SJCRH30 (cell line): Measurements from ENCODE around the gene TRIML2. TPM values are rescaled to one million over a fixed set of nuclear protein-coding genes. Genes with fewer than 3 reads are reported as not detected.
"Not testable (repeated sequence)": the region's sequence is repeated elsewhere in the genome, so short reads cannot be mapped to it uniquely, and the experiment has no call there.

Source experiments
- DNase-seq, 2 experiments: peaks; one replicate each; pipeline ENCODE4 v3.0.0-alpha.2; 2015 to 2020
- H3K27ac ChIP-seq: fragments of 250-450 bp; sonication (Bioruptor Pico); 2 replicates; pipeline ENCODE4 v1.5.1; 2020; ENCODE audit warnings: mild to moderate bottlenecking, moderate library complexity
- H3K27me3 ChIP-seq: fragments of 250-450 bp; sonication (Bioruptor Pico); 2 replicates; pipeline ENCODE4 v1.5.1; 2020; ENCODE audit warnings: mild to moderate bottlenecking, moderate library complexity
- H3K36me3 ChIP-seq: fragments of 250-450 bp; sonication (Bioruptor Pico); 2 replicates; pipeline ENCODE4 v1.5.1; 2020; ENCODE audit warnings: mild to moderate bottlenecking, moderate library complexity
- H3K4me1 ChIP-seq: fragments of 250-450 bp; sonication (Bioruptor Pico); 2 replicates; pipeline ENCODE4 v1.5.1; 2020; ENCODE audit warnings: mild to moderate bottlenecking, moderate library complexity
- H3K4me3 ChIP-seq: fragments of 250-450 bp; sonication (Bioruptor Pico); 2 replicates; pipeline ENCODE4 v1.5.1; 2020; ENCODE audit warnings: mild to moderate bottlenecking, moderate library complexity
- H3K9me3 ChIP-seq: fragments of 250-450 bp; sonication (Bioruptor Pico); replicated peaks from 2 replicates; pipeline ENCODE4 v1.5.1; 2020; ENCODE audit warnings: mild to moderate bottlenecking, moderate library complexity
- total RNA-seq: library from RNA; depleted of rRNA; stranded (reverse); fragments of >200 nt; shearing (Covaris generic); gene quantifications from 2 replicates; pipeline ENCODE4 v1.2.3, GENCODE V29; 2014; rRNA removed

Gene TRIML2
- total RNA-seq, 1 experiment from 2014 or later, result not detected

- H3K4me3 ChIP-seq, H3K36me3 ChIP-seq, H3K4me1 ChIP-seq, H3K27me3 ChIP-seq, H3K27ac ChIP-seq, H3K9me3 ChIP-seq, DNase-seq: not testable (repeated sequence)
Observed at GRCh38 chr4:188045461-188045860, 63.9 kb downstream of the TRIML2 start.

- Histone ChIP-seq H3K27ac (no peak overlapping the region), H3K4me1 (no peaks in the 10 kb centered on the region), H3K4me3 (no peak overlapping the region), H3K9me3 (no peaks in the 10 kb centered on the region), H3K36me3 (no peaks in the 10 kb centered on the region), H3K27me3 (no peaks in the 10 kb centered on the region)
- DNase-seq, result no peak
Observed at GRCh38 chr4:188043154-188043553, 66.2 kb downstream of the TRIML2 start.

GRCh38 chr4:188042191-188042590 is 67.2 kb downstream of the TRIML2 start:
- no peaks in the 10 kb centered on the region for H3K27me3 ChIP-seq
- no peaks in the 10 kb centered on the region for H3K36me3 ChIP-seq
- no peak overlapping the region for H3K4me3 ChIP-seq
- no peak for DNase-seq
- H3K4me1 ChIP-seq, result no peaks in the 10 kb centered on the region
- no peak overlapping the region for H3K27ac ChIP-seq
- no peaks in the 10 kb centered on the region for H3K9me3 ChIP-seq

- no peaks in the 10 kb centered on the region for H3K9me3 ChIP-seq
- H3K27me3 ChIP-seq, result no peaks in the 10 kb centered on the region
- no peaks in the 10 kb centered on the region for H3K36me3 ChIP-seq
- no peak for DNase-seq
- no peak overlapping the region for H3K27ac ChIP-seq
- H3K4me1 ChIP-seq, result no peaks in the 10 kb centered on the region
- H3K4me3 ChIP-seq, result no peak overlapping the region
Observed at GRCh38 chr4:188041721-188042120, 67.7 kb downstream of the TRIML2 start.

Other genes starting within 250 kb of the TRIML2 start
- not detected in 2 replicates for gene ZFP42, start 113.8 kb downstream of the TRIML2 start, total RNA-seq
- not detected in 2 replicates for gene TRIML1, start 29.8 kb upstream of the TRIML2 start, total RNA-seq